ENCODE data around the gene RANBP3.

- TF ChIP-seq EZH2phosphoT487 (IDR thresholded peaks at IDR 0.05; ENCODE audit: insufficient read depth, low read depth) (no peak), EZH2 (IDR thresholded peaks at IDR 0.05; ENCODE audit: insufficient read depth, poor library complexity, severe bottlenecking) (no peak)
Measured at GRCh38 chr19:5968431-5969373, 9.2 kb downstream of the RANBP3 start.
